ENCODE data around the gene RPGRIP1L. TPM values are rescaled to one million over a fixed set of nuclear protein-coding genes. Genes with fewer than 3 reads are reported as not detected.

RPGRIP1L gene
- total RNA-seq, 1 donor: 22.0 TPM

GRCh38 chr16:53619235-53619634 lies 84.4 kb downstream of the RPGRIP1L start:
- H3K4me3 ChIP-seq (ENCODE audit: low read depth, low read length): no peak overlapping the region
- TF ChIP-seq CTCF (IDR thresholded peaks at IDR 0.05; ENCODE audit: insufficient read depth, low read depth, low read length): no peak
- DNase-seq (ENCODE audit: low read depth): no peak

GRCh38 chr16:53614346-53614745 lies 89.3 kb downstream of the RPGRIP1L start:
- DNase-seq (ENCODE audit: low read depth): no peak
- TF ChIP-seq CTCF (IDR thresholded peaks at IDR 0.05; ENCODE audit: insufficient read depth, low read depth, low read length): no peak
- H3K4me3 ChIP-seq (ENCODE audit: low read depth, low read length): no peak overlapping the region

GRCh38 chr16:53612003-53612402 lies 91.7 kb downstream of the RPGRIP1L start:
- DNase-seq (ENCODE audit: low read depth): no peak
- TF ChIP-seq CTCF (IDR thresholded peaks at IDR 0.05; ENCODE audit: insufficient read depth, low read depth, low read length): no peak
- H3K4me3 ChIP-seq (ENCODE audit: low read depth, low read length): no peak overlapping the region

- peak; percentile 48 for DNase-seq (ENCODE audit: low read depth)
- TF ChIP-seq CTCF (IDR thresholded peaks at IDR 0.05; ENCODE audit: insufficient read depth, low read depth, low read length): no peak
- H3K4me3 ChIP-seq (ENCODE audit: low read depth, low read length): no peak overlapping the region
These were observed 92.4 kb downstream of the RPGRIP1L start for GRCh38 chr16:53611179-53611696.

GRCh38 chr16:53609536-53609935 lies 94.1 kb downstream of the RPGRIP1L start:
- DNase-seq (ENCODE audit: low read depth): no peak
- no peak for TF ChIP-seq CTCF (IDR thresholded peaks at IDR 0.05; ENCODE audit: insufficient read depth, low read depth, low read length)
- no peak overlapping the region for H3K4me3 ChIP-seq (ENCODE audit: low read depth, low read length)

- no peak overlapping the region for H3K4me3 ChIP-seq (ENCODE audit: low read depth, low read length)
- no peak for TF ChIP-seq CTCF (IDR thresholded peaks at IDR 0.05; ENCODE audit: insufficient read depth, low read depth, low read length)
- DNase-seq (ENCODE audit: low read depth): no peak
These were observed 95.6 kb downstream of the RPGRIP1L start for GRCh38 chr16:53608094-53608493.

GRCh38 chr16:53605831-53606400 lies 97.7 kb downstream of the RPGRIP1L start:
- no peak for TF ChIP-seq CTCF (IDR thresholded peaks at IDR 0.05; ENCODE audit: insufficient read depth, low read depth, low read length)
- H3K4me3 ChIP-seq (ENCODE audit: low read depth, low read length): no peak overlapping the region
- no peak for DNase-seq (ENCODE audit: low read depth)

Data from fibroblast of villous mesenchyme (primary cell).